8988T (cell line): Measurements from ENCODE around the gene ANHX.

Experiments
- DNase-seq: peaks from one replicate; pipeline ENCODE4 v3.0.0; 2011

ANHX gene

GRCh38 chr12:133202493-133203343, 33.0 kb downstream of the ANHX start:
- no peak for DNase-seq

DNA sequence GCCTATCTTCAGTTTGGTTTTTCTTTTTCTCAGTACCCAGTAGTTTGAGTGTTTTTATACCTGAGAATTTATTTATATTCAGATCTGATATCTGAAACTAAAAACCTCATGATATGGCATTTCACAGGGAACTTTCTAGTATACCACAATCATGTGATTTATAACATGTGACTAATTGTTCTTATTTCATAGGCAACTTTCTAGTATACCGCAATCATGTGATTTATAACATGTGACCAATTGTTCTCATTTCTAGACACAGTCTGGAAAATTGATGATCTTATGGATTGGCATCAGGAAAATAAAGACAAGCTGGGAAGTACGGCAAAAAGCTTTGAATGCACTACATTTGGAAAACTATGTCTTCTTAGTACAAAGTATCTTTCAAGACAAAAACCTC, 33.8 kb downstream of the ANHX start:
- no peak for DNase-seq

GRCh38 chr12:133192847-133193246, 42.8 kb downstream of the ANHX start:
- no peak for DNase-seq

DNA sequence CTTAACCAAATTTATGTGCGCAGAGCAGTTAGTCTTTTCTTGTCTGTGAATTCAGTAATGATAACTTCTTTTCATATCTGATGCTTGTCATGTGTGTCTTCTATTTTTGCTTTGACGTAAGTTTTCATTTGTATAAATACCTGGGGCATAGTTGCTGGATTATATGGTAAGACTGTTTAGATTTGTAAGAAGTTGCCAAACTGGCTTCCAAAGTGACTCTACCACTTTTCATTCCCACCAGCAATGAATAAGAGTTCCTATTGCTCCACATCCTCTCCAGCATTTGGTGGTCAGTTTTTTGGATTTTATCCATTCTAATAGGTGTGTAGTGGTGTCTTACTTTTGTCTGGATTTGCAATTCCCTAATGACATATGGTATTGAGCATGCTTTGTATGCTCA, 45.5 kb downstream of the ANHX start:
- no peak for DNase-seq

DNA sequence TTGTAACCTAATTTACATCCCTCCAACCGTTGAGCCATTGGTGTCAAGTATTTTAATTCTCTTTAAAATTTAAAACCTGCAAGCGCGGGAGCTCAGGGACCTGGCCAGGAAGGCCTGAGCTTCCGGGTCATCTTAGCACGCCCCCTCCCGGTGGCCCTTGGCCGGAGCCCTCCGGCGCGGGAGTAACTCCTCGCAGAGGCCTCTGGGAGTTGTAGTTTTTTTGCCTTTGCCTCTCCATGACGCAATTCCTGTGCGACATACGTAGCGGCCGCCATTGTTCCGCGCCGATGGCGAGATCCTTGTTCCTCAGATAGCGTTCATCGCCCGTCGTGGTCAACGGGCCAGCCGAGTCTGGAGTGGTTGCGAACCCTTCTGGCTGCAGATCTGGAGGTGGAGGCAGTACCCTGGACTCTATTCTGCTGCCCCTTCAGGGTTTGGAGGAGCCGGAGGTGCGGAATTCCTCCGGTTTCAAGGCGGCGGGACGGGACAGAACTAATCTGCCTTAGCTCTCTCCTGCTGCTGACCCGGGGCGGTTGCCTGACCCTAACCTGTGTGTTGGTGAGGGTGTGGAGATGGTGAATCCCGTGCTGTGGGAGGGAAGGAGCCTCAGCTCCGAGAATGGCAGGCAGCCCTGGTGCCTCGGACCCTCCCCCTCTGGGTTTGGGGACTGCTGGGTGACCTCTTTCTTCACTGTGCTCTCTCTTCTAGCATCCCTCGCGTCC, 54.3 kb downstream of the ANHX start, which contains the start of gene ZNF268:
TSS of gene ZNF268 (plus strand) at position 258 of the 722 bp plus-strand sequence. CDS start 503 bp downstream, outside the sequence.
- DNase-seq, result peak; percentile 77

GRCh38 chr12:133180669-133181068, 55.0 kb downstream of the ANHX start:
- no peak for DNase-seq

DNA sequence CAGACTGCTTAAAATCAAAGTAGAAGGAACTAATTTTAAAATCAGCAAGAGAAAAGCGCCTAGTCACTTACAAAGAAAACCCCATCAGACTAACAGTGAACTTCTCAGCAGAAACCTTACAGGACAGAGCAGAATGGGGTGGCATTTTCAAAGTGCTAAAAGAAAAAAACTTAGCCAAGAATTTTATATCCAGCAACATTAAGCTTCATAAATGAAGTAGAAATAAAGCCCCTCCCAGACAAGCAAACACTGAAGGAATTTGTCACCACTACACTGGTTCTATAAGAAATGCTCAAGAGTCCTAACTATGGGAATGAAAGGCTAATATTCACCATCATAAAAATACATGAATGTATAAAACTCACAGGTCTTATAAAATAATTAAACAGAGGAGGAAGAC, 60.8 kb downstream of the ANHX start:
- no peak for DNase-seq

DNA sequence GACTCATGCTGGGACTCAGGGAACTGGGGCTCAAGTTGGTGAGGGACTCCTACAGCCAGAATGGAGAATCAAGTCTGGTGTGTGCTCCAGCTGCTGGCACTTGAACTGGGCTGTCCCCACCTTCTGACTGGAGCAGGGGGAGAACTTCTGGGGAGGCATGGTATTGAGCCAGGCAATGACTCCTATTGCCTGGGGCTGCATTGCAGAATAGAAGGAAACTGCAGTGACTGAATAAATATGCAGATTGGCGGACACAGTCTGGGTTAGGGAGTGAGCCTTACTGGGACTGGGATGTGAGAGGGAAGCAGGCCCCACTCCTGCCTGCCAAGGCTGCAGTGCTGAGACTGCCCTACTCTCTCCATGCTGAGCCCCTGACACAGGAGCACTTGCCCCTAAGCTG, 63.2 kb downstream of the ANHX start:
- no peak for DNase-seq
